ENCODE data around the gene CNIH1.

GRCh38 chr14:54480830-54481562, 39.8 kb upstream of the CNIH1 start:
- TF ChIP-seq MAX (IDR thresholded peaks at IDR 0.05; ENCODE audit: low read depth) (no peak), CTCF (IDR thresholded peaks at IDR 0.05) (no peak), ZBTB33 (IDR thresholded peaks at IDR 0.05; ENCODE audit: borderline replicate concordance, low read depth) (no peak), PBX3 (IDR thresholded peaks at IDR 0.05) (no peak), GABPA (IDR thresholded peaks at IDR 0.05; ENCODE audit: low read depth) (no peak), POLR2AphosphoS5 (IDR thresholded peaks at IDR 0.05; ENCODE audit: low read depth, low read length) (no peak), NRF1 (IDR thresholded peaks at IDR 0.05; ENCODE audit: low read depth, low read length) (no peak), TEAD4 (IDR thresholded peaks at IDR 0.05; ENCODE audit: borderline replicate concordance, insufficient read depth) (no peak), USF1 (IDR thresholded peaks at IDR 0.05; ENCODE audit: borderline replicate concordance, low read depth) (no peak), EZH2phosphoT487 (IDR thresholded peaks at IDR 0.05; ENCODE audit: borderline replicate concordance, low read depth) (no peak), YY1 (IDR thresholded peaks at IDR 0.05; ENCODE audit: low read depth) (no peak), SMC3 (IDR thresholded peaks at IDR 0.05; ENCODE audit: low read depth, low read length) (no peak), JUND (IDR thresholded peaks at IDR 0.05) (no peak)
